IPS-11a (cell line): ENCODE results near the gene RPL38.

ENCODE experiments used
- H3K4me3 ChIP-seq: one replicate; pipeline ENCODE4 v1.5.1; 2013; ENCODE audit warnings: low read depth, low read length, control low read depth

Gene RPL38

GRCh38 chr17:74224959-74225725 lies 21.7 kb downstream of the RPL38 start:
- H3K4me3 ChIP-seq, result no peak overlapping the region

- H3K4me3 ChIP-seq, result no peak overlapping the region
These were observed 22.8 kb downstream of the RPL38 start for GRCh38 chr17:74226252-74226651.

- H3K4me3 ChIP-seq, result no peak overlapping the region
These were observed 24.0 kb downstream of the RPL38 start for GRCh38 chr17:74227271-74228080.

- H3K4me3 ChIP-seq, result no peak overlapping the region
These were observed 25.0 kb downstream of the RPL38 start for GRCh38 chr17:74228306-74228978.

- H3K4me3 ChIP-seq, result no peak overlapping the region
These were observed 27.4 kb downstream of the RPL38 start for GRCh38 chr17:74230896-74231295.

GRCh38 chr17:74231928-74232907 lies 28.7 kb downstream of the RPL38 start:
- no peak overlapping the region for H3K4me3 ChIP-seq

GRCh38 chr17:74233937-74234336 lies 30.5 kb downstream of the RPL38 start:
- H3K4me3 ChIP-seq, result no peak overlapping the region

- H3K4me3 ChIP-seq, result no peak overlapping the region
These were observed 31.0 kb downstream of the RPL38 start for GRCh38 chr17:74234486-74234885.

GRCh38 chr17:74235040-74235581 lies 31.6 kb downstream of the RPL38 start:
- H3K4me3 ChIP-seq, result no peak overlapping the region

- no peak overlapping the region for H3K4me3 ChIP-seq
These were observed 32.5 kb downstream of the RPL38 start for GRCh38 chr17:74235911-74236371.

GRCh38 chr17:74237321-74237720 lies 33.8 kb downstream of the RPL38 start:
- H3K4me3 ChIP-seq, result no peak overlapping the region

- H3K4me3 ChIP-seq, result no peak overlapping the region
These were observed 35.7 kb downstream of the RPL38 start for GRCh38 chr17:74239172-74239571.

- H3K4me3 ChIP-seq, result no peak overlapping the region
These were observed 37.2 kb downstream of the RPL38 start for GRCh38 chr17:74240618-74241205.

GRCh38 chr17:74241431-74241830 lies 38.0 kb downstream of the RPL38 start:
- H3K4me3 ChIP-seq, result no peak overlapping the region

- H3K4me3 ChIP-seq, result no peak overlapping the region
These were observed 38.4 kb downstream of the RPL38 start for GRCh38 chr17:74241847-74242246.

- H3K4me3 ChIP-seq, result no peak overlapping the region
These were observed 39.7 kb downstream of the RPL38 start for GRCh38 chr17:74243013-74243755.

- no peak overlapping the region for H3K4me3 ChIP-seq
These were observed 40.6 kb downstream of the RPL38 start for GRCh38 chr17:74244128-74244527.

GRCh38 chr17:74244548-74244947 lies 41.1 kb downstream of the RPL38 start:
- H3K4me3 ChIP-seq, result no peak overlapping the region
